T-helper 2 cell (primary cell): Measurements from ENCODE around the gene UBE2J1.
"Not testable (repeated sequence)": the region's sequence is repeated elsewhere in the genome, so short reads cannot be mapped to it uniquely, and the experiment has no call there.

Experiments used
- DNase-seq, 5 experiments: peaks; one replicate each; pipeline versions ENCODE4 v3.0.0 to v3.0.0-alpha.2; 2012 to 2022
- total RNA-seq, 2 donors: gene quantifications; one replicate each; lab custom pipeline; 2026; lab: John Stamatoyannopoulos, UW

UBE2J1 gene
- 52.5 to 62.4 reads per million in 2 donors for total RNA-seq

- DNase-seq, result peak; percentile 50 to 82 (median 61)
Observed at GRCh38 chr6:89352278-89353117, at the start of gene UBE2J1. Gene UBE2J1, minus strand, starts transcription at chr6:89352722. Its CDS starts 153 bp downstream, at chr6:89352569.

- no peak for DNase-seq
Observed at GRCh38 chr6:89400912-89401399, 48.4 kb upstream of the UBE2J1 start.

- no peak for DNase-seq
Observed at GRCh38 chr6:89400050-89400449, 47.5 kb upstream of the UBE2J1 start.

GRCh38 chr6:89398762-89399525 is 46.4 kb upstream of the UBE2J1 start:
- DNase-seq, result no peak

GRCh38 chr6:89397884-89398283 is 45.4 kb upstream of the UBE2J1 start:
- not testable (repeated sequence) for DNase-seq

- no peak for DNase-seq
Observed at GRCh38 chr6:89393659-89394058, 41.1 kb upstream of the UBE2J1 start.

GRCh38 chr6:89392823-89393222 is 40.3 kb upstream of the UBE2J1 start:
- no peak for DNase-seq

GRCh38 chr6:89388846-89389245 is 36.3 kb upstream of the UBE2J1 start:
- DNase-seq, result no peak

- no peak for DNase-seq
Observed at GRCh38 chr6:89387516-89388201, 35.1 kb upstream of the UBE2J1 start.

- DNase-seq, result no peak
Observed at GRCh38 chr6:89386917-89387491, 34.5 kb upstream of the UBE2J1 start.

GRCh38 chr6:89385846-89386245 is 33.3 kb upstream of the UBE2J1 start:
- no peak for DNase-seq

GRCh38 chr6:89385156-89385667 is 32.7 kb upstream of the UBE2J1 start:
- no peak for DNase-seq

- DNase-seq, result no peak
Observed at GRCh38 chr6:89381031-89381430, 28.5 kb upstream of the UBE2J1 start.

- DNase-seq, result no peak
Observed at GRCh38 chr6:89379281-89379680, 26.8 kb upstream of the UBE2J1 start.

- no peak for DNase-seq
Observed at GRCh38 chr6:89378628-89379027, 26.1 kb upstream of the UBE2J1 start.

- peak in 4 of 5 experiments; percentile 18 to 98 (median 65) for DNase-seq
Observed at GRCh38 chr6:89375427-89376267, 23.1 kb upstream of the UBE2J1 start.

- peak in 1 of 5 experiments; percentile 94 for DNase-seq
Observed at GRCh38 chr6:89372506-89372901, 20.0 kb upstream of the UBE2J1 start.

- peak; percentile 43 to 85 (median 62) for DNase-seq
Observed at GRCh38 chr6:89371849-89372505, 19.5 kb upstream of the UBE2J1 start.

GRCh38 chr6:89368999-89369398 is 16.5 kb upstream of the UBE2J1 start:
- DNase-seq, result no peak

- DNase-seq, result peak in 3 of 5 experiments; percentile 18 to 56 (median 35)
Observed at GRCh38 chr6:89368107-89368506, 15.6 kb upstream of the UBE2J1 start.

GRCh38 chr6:89364586-89364985 is 12.1 kb upstream of the UBE2J1 start:
- no peak for DNase-seq
